Fibroblast of upper back skin (primary cell): ENCODE measurements around the gene GNAQ.

ENCODE experiments used
- DNase-seq: peaks from one replicate; pipeline ENCODE4 v3.0.0-alpha.2; 2013

GNAQ gene

GRCh38 chr9:77938163-77938562 is 93.4 kb downstream of the GNAQ start:
- DNase-seq = no peak

DNA sequence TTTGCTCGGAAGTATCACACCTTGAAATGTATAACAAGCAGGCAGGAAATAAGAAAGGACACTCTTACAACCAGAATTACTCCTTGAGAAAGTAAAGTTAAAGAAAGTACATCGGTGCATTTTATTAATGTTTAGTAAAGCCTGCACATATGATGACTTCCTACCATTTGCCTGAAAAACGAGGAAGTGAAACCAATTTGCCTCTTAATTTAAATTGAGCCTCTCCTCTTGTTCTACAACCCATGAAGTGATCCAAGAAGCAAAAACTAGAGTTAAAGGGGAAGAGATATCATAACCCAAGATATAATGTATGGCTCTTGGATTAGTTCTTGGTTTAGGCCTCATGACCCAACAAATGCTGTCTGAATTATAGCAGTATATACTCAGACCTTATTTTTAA is 95.6 kb downstream of the GNAQ start:
- no peak for DNase-seq

DNA sequence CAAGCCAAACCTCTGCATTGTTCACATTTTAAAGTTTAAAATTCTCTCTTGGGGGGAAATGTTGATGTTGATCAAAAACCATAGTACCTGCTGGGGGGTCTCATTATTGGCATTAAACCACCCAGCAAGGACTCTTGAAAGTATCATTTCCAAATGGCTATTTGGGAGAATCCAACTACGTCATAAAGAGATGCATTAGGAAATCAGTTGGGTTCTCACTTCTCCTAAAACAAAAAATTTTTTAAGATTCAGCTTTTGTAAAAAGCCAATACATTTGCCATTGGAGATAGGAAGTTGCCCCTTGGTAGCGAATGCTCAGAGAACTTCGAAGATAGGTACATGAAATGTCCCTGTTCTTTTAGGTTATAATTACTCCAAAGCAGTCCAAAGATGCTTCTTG is 96.4 kb downstream of the GNAQ start:
- no peak for DNase-seq

DNA sequence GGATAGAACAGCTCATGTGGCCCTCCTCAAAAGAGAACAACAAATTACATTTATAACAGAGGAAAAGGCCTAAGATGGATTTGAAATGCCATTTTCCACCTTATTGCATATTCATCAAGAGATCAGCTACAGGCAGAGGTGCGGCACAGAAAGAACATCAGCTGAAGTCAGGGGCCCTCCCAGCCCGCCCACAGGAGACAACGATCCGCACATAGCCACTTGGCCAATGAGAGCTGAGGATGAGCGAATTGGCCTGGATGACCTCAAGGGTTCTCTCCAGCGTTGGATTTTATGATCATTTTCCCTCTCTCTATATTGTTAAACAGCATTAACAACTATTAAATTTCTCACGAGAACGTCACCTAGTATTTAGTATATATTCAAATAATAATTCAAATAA is 97.6 kb downstream of the GNAQ start:
- no peak for DNase-seq

DNA sequence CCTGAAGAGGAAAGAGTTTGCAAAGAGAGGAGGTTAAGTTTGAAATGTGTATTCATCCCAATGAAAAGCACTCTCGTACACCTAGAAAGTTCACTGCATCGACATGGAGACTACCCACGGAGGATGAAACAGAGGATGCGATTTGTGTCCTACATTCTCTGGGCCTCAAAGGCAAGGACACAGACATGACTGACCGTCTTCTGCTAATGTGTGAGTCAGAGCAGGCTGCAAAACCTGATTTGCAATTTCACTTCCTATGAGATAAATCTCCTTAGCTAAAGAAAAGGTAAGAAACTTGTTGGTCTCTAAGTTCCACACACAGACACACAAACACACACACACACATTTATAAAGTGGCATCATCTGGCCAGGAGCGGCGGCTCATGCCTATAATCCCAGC is 98.6 kb downstream of the GNAQ start:
- DNase-seq = no peak

DNA sequence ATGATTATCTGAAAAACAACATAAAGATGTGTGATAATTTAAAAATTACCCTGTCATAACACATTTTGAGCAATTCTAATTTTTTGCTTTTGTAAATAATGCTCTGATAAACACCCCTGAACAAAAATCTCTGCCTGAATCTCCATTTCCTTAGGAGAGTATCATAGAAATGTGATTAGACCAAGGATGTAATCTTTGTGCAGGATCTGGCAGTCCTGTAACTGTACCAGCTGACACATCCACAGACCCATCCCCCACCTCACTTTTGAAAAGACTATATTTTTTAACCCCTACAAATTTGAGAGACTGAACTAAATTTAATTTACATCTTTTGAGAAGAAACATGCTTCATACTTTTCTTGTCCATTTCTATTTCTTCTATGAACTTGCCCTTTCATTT is 101.7 kb downstream of the GNAQ start:
- DNase-seq = no peak

- peak; percentile 55 for DNase-seq
Observed at GRCh38 chr9:77927265-77927664, 104.3 kb downstream of the GNAQ start.

GRCh38 chr9:77926371-77926878 is 105.2 kb downstream of the GNAQ start:
- peak; percentile 78 for DNase-seq

GRCh38 chr9:77922591-77922990 is 109.0 kb downstream of the GNAQ start:
- DNase-seq = no peak

DNA sequence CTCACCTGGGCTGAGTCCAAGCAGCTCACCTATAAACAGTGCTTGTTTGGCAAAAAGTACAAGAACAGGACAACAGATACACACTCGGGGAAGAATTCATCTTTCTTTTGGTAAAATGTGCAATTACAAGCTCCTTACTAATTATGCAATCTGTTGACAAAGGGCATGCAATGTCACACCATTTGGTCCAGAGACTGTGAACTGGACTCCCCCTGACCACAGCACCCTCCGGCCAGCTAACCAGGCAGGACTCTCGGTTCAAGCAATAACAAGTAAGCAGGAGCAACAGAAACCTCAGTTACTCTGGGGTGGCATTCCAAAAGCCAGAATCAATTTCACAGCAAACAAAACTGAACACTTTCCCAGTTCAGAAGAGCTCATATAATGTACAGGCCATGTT is 113.8 kb downstream of the GNAQ start:
- DNase-seq = no peak

GRCh38 chr9:77916820-77917219 is 114.8 kb downstream of the GNAQ start:
- DNase-seq = no peak

GRCh38 chr9:77916410-77916819 is 115.2 kb downstream of the GNAQ start:
- no peak for DNase-seq

- no peak for DNase-seq
Observed at GRCh38 chr9:77915744-77916143, 115.9 kb downstream of the GNAQ start.

DNA sequence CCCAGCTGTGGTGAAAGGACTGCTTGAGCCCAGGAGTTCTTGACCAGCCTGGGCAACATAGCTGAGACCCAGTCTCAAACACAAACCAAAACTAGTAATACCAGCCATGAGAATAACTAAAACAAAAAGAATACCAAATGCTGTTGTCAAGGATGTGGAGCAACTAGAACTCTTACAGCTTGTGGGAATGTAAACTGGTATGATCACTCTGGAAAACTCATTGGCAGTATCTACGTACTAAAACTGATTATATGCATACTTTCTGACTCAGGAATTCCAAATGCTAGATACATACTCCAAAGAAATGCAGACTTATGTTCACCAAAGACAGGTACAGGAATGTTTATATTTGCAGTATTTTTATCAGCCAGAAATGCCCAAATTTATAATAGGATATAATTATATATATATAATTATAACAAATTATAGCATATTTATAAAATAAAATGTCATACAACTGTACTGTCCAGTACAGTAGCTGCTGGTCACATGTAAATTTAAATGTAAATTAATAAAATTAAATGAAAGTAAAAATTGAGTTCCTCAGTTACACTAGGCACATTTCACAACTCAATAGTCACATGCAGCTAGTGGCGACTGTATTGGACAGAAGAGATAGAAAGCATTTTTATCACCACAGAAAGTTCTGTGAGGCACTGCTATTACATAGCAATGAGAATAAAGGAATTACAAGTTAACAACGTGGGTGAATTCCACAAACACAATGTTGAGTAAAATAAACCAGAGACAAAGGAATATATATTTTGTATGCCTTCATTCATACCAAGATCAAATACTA is 118.5 kb downstream of the GNAQ start:
- peak; percentile 41 for DNase-seq

DNA sequence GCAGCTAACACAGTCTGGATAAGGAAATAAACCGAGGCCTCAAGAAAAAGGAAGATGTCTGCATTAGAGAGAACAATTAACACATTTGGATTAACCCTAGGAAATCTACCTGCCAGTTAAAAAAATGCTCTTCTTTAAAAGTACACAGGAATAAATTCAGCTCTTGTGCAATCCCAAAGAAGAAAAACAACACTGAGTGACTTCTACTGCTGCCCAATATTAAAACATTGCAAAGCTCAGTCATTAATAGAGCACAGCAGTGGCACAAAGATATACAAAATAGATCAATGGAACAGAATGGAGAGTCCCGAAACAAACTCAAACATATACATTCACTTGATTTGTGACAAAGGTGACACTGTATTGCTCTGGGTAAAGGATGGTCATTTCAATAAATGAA is 119.7 kb downstream of the GNAQ start:
- no peak for DNase-seq

- peak; percentile 10 for DNase-seq
Observed at GRCh38 chr9:77910194-77910621, 121.4 kb downstream of the GNAQ start.

DNA sequence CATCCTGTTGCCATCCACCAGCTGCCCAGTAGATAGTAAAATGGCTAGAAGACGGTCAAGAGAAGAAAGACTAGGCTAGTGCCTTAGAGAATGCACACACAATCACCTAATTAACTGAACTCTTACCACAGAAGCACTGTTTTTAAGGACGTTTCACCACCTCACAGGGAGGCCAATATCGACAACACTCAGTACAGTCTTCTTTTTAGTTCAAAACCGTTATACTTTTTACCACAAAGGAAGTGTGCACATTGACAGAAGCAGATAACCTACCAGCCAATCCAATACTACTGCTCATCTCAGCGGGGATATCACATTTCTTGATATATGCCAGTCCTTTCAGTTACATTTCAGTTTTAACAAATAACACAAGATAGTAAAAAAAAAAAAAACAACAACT is 122.3 kb downstream of the GNAQ start:
- DNase-seq = no peak

DNA sequence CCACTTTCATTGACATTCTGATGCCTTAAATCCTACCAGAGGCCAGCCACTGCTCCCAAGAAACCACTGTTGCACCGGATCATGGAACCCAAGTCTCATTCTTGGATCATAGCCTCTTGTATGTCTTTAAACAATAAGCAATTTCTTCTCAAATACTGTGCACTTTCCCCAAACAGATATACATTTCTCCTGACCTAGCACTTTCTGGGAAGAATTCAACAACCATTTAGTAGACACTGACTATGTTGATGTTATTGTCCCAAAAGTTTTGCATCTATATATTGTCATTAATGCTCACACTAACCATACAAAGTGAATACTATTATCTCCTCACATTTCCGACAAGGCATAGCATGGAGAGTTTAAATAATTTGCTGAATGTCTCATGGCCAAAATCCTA is 123.3 kb downstream of the GNAQ start:
- DNase-seq = no peak

- DNase-seq = no peak
Observed at GRCh38 chr9:77907585-77907984, 124.0 kb downstream of the GNAQ start.

DNA sequence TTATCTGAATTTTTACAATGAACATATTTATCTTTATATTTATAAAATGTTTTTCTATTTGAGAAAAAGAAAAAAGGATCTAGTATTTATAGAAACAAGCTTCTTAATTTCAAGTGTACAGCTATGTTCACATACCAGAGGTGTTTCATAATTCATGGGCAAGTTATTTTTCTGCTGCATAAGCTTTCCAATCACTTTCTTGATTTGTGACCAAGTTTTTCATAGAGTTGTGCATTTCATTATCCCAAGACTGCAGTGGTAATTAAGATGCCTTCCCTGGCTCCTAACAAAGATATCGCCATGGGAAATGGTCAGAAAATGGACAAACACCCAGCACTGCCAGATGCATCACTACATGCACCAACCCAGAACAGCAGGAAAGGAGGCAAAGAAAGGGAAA is 124.6 kb downstream of the GNAQ start:
- no peak for DNase-seq

GRCh38 chr9:77903666-77904285 is 127.8 kb downstream of the GNAQ start:
- peak; percentile 44 for DNase-seq

DNA sequence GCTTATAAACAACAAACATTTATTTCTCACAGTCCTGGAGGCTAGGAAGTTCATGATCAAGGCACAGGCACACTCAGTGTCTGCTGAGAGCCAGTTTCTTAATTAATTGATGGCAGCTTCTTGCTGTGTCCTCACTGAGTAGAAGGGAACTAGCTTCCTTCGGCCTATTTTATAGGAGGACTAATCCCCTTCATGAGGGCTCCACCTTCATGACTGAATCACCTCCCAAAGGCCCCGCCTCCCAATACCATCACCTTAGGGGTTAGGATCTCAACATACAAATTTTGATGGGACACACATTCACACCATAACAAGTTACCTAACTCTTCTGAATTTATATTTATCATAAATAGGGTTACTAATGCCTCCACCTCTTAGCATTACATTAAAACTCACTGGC is 129.8 kb downstream of the GNAQ start:
- DNase-seq = no peak

DNA sequence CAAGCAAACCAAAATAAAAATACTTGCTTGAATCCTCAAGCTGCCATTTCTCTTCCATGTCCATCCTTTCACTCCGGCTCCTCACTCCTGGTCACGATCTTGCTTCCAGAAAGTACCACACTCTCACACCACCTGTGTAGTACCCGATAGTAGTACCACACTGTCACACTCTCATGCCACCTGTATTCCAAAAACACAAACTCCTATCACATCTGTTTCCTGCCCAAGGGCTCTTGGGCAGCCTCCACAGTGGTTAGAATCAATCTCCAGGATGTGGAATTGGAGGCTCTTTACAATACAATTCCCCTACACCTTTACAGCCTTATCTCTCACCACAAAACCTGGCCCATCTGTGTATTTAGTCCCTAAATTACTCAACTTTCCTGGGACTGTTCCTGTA is 130.6 kb downstream of the GNAQ start:
- no peak for DNase-seq

GRCh38 chr9:77899679-77900354 is 131.8 kb downstream of the GNAQ start:
- peak; percentile 89 for DNase-seq
